Activated CD4-positive, alpha-beta T cell treated with anti-CD3 and anti-CD28 coated beads for 36 hours (primary cell): Measurements from ENCODE around the gene IFITM5. TPM values are rescaled to one million over a fixed set of nuclear protein-coding genes. Genes with fewer than 3 reads are reported as not detected.
"Not testable (repeated sequence)": the region's sequence is repeated elsewhere in the genome, so short reads cannot be mapped to it uniquely, and the experiment has no call there.

Source experiments
- ATAC-seq: fragments of 200-7000 bp; cut with Tn5 transposase; one replicate; pipeline ENCODE4 v1.10.0; 2021; ENCODE audit warnings: mild to moderate bottlenecking, moderate library complexity
- CTCF ChIA-PET: fragments of 350-600 bp; sonication (Branson Sonifier 250); formaldehyde crosslinking; loops from one replicate; lab custom pipeline; 2021; ENCODE audit warnings: antibody characterized with exemption; lab: Charles Lee
- POLR2A ChIA-PET: fragments of 350-600 bp; sonication (Branson Sonifier 250); formaldehyde crosslinking; loops from one replicate; lab custom pipeline; 2021; ENCODE audit warnings: antibody characterized with exemption, inconsistent platforms; lab: Charles Lee
- DNase-seq: peaks from one replicate; pipeline ENCODE4 v3.0.0-alpha.2; 2020
- H3K27ac Mint-ChIP-seq: one replicate; pipeline ENCODE4 v1.8.0; 2021; ENCODE audit warnings: mixed read lengths
- H3K27me3 Mint-ChIP-seq: one replicate; pipeline ENCODE4 v1.8.0; 2021; ENCODE audit warnings: mixed read lengths
- H3K36me3 Mint-ChIP-seq: one replicate; pipeline ENCODE4 v1.8.0; 2021; ENCODE audit warnings: low read depth, mixed read lengths
- H3K4me1 Mint-ChIP-seq: one replicate; pipeline ENCODE4 v1.8.0; 2021; ENCODE audit warnings: mixed read lengths
- H3K4me3 Mint-ChIP-seq: one replicate; pipeline ENCODE4 v1.8.0; 2021; ENCODE audit warnings: mild to moderate bottlenecking, moderate library complexity, mixed read lengths
- H3K9me3 Mint-ChIP-seq: one replicate; pipeline ENCODE4 v1.8.0; 2021; ENCODE audit warnings: low read depth, mixed read lengths
- intact Hi-C, 2 experiments: fragments of 100-400 bp; cut with DNase I in 1 of 2; cut with micrococcal nuclease in 1 of 2; formaldehyde crosslinking; loops; one replicate each; pipeline versions ENCODE4 v1.14.2 to v1.15.1; 2022 to 2024; cut with DNase I, micrococcal nuclease
- total RNA-seq, 2 experiments: library from RNA; stranded (reverse); gene quantifications; one replicate each; pipeline ENCODE4 v1.2.3, GENCODE V29; 2021

IFITM5 gene
- total RNA-seq, 2 experiments from 2014 or later = not detected

GRCh38 chr11:316891-317301, 17.6 kb upstream of the IFITM5 start:
- DNase-seq (peak; percentile 23), ATAC-seq (no peak)
- POLR2A ChIA-PET = interaction anchor here (0.6 to 1.8 kb wide), 4 partner anchors 12 to 51 kb away, joined by 3 to 6 read pairs (median 4); no protein-coding TSS in a partner anchor
- H3K4me1 Mint-ChIP-seq = peaks cover 35% of the 10 kb centered on the region
- CTCF ChIA-PET = interaction anchor here (0.6 to 4.0 kb wide), 21 partner anchors 8 to 131 kb away, joined by 3 to 42 read pairs (median 5); partner anchors contain the start of genes BET1L, IFITM2 and RIC8A
- intact Hi-C loops = loop anchor here (2.0 kb wide), 2 partner anchors 48 to 80 kb away; partner anchors contain the start of genes PSMD13 (in 1 of the 2) and SIRT3 (in 1 of the 2)
- no peaks in the 10 kb centered on the region for H3K27me3 Mint-ChIP-seq
- H3K9me3 Mint-ChIP-seq = no peaks in the 10 kb centered on the region
- H3K27ac Mint-ChIP-seq = peak overlapping the region; percentile 95
- H3K4me3 Mint-ChIP-seq = peak overlapping the region; percentile 95
- H3K36me3 Mint-ChIP-seq = peaks cover 45% of the 10 kb centered on the region

- H3K9me3 Mint-ChIP-seq = no peaks in the 10 kb centered on the region
- intact Hi-C loops = loop anchor here (2.0 kb wide), 2 partner anchors 47 to 79 kb away; partner anchors contain the start of genes PSMD13 (in 1 of the 2) and SIRT3 (in 1 of the 2)
- peaks cover 45% of the 10 kb centered on the region for H3K36me3 Mint-ChIP-seq
- H3K4me3 Mint-ChIP-seq = peak overlapping the region; percentile 95
- H3K27ac Mint-ChIP-seq = peak overlapping the region; percentile 95
- H3K27me3 Mint-ChIP-seq = no peaks in the 10 kb centered on the region
- H3K4me1 Mint-ChIP-seq = peaks cover 38% of the 10 kb centered on the region
- DNase-seq = peak; percentile 56
- ATAC-seq = no peak
- ChIA-PET POLR2A (interaction anchor here (0.6 to 1.8 kb wide), 2 partner anchors 11 to 113 kb away, joined by 3 to 5 read pairs; no protein-coding TSS in a partner anchor), CTCF (interaction anchor here (0.6 to 4.0 kb wide), 17 partner anchors 7 to 109 kb away, joined by 3 to 42 read pairs (median 4); partner anchors contain the start of genes BET1L, IFITM2, PGGHG and RIC8A)
Observed at GRCh38 chr11:316031-316701, 16.8 kb upstream of the IFITM5 start.

- H3K36me3 Mint-ChIP-seq = peaks cover 45% of the 10 kb centered on the region
- peak overlapping the region; percentile 95 for H3K4me3 Mint-ChIP-seq
- no peaks in the 10 kb centered on the region for H3K9me3 Mint-ChIP-seq
- H3K27me3 Mint-ChIP-seq = no peaks in the 10 kb centered on the region
- CTCF ChIA-PET = interaction anchor here (0.6 to 4.0 kb wide), 6 partner anchors 10 to 65 kb away, joined by 3 to 42 read pairs (median 12); partner anchors contain the start of genes IFITM2 and PGGHG
- H3K4me1 Mint-ChIP-seq = peaks cover 33% of the 10 kb centered on the region
- no peak for ATAC-seq
- DNase-seq = peak; percentile 46
- peak overlapping the region; percentile 99 for H3K27ac Mint-ChIP-seq
- POLR2A ChIA-PET = interaction anchor here (0.6 kb wide), 2 partner anchors 32 to 113 kb away, joined by 3 read pairs; no protein-coding TSS in a partner anchor
- intact Hi-C loops = loop anchor here in 1 of 2 experiments (2.0 kb wide), 1 partner anchor 191 kb away; the partner anchor contains the start of gene RNH1
Observed at GRCh38 chr11:315516-315994, 16.2 kb upstream of the IFITM5 start.

GRCh38 chr11:315051-315481, 15.7 kb upstream of the IFITM5 start:
- H3K27ac Mint-ChIP-seq = peak overlapping the region; percentile 99
- H3K9me3 Mint-ChIP-seq = no peaks in the 10 kb centered on the region
- peaks cover 40% of the 10 kb centered on the region for H3K36me3 Mint-ChIP-seq
- ChIA-PET CTCF (interaction anchor here (3.6 to 4.0 kb wide), 2 partner anchors 9 to 65 kb away, joined by 26 to 42 read pairs; partner anchors contain the start of gene IFITM2), POLR2A (interaction anchor here (0.6 kb wide), 2 partner anchors 33 to 112 kb away, joined by 3 read pairs; no protein-coding TSS in a partner anchor)
- DNase-seq = peak; percentile 59
- no peak for ATAC-seq
- peak overlapping the region; percentile 95 for H3K4me3 Mint-ChIP-seq
- intact Hi-C loops = loop anchor here in 1 of 2 experiments (2.0 kb wide), 1 partner anchor 192 kb away; the partner anchor contains the start of gene RNH1
- H3K4me1 Mint-ChIP-seq = peaks cover 29% of the 10 kb centered on the region
- no peaks in the 10 kb centered on the region for H3K27me3 Mint-ChIP-seq

DNA sequence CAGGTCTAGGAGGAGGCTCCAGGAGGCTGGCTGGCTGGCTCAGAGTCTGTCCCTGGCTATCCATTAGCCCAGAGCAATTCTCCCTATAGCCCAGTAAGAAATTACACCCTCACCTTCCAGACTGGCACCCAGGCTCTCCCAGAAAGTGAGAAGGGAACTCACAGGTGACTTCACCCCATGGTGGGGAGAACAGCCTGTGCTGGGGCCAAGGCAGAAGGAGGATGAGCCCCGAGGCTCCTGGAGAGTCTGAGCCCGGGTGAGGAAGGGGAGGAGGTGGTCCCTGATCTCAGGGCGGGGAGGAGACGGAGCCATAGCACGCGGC, 15.2 kb upstream of the IFITM5 start:
- peaks cover 29% of the 10 kb centered on the region for H3K4me1 Mint-ChIP-seq
- CTCF ChIA-PET = interaction anchor here (0.5 to 4.0 kb wide), 2 partner anchors 25 to 64 kb away, joined by 4 to 26 read pairs; no protein-coding TSS in a partner anchor
- H3K9me3 Mint-ChIP-seq, H3K27me3 Mint-ChIP-seq, POLR2A ChIA-PET, DNase-seq: not testable (repeated sequence)
- intact Hi-C loops = loop anchor here (2.0 to 5.0 kb wide), 3 partner anchors 107 to 483 kb away; partner anchors contain the start of genes BET1L (in 1 of the 2), RIC8A (in 1 of the 2), RNH1 (in 1 of the 2) and SLC25A22 (in 1 of the 2)
- peaks cover 43% of the 10 kb centered on the region for H3K36me3 Mint-ChIP-seq
- peak overlapping the region; percentile 99 for H3K27ac Mint-ChIP-seq
- peak; percentile 0 for ATAC-seq
- H3K4me3 Mint-ChIP-seq = peak overlapping the region; percentile 95

DNA sequence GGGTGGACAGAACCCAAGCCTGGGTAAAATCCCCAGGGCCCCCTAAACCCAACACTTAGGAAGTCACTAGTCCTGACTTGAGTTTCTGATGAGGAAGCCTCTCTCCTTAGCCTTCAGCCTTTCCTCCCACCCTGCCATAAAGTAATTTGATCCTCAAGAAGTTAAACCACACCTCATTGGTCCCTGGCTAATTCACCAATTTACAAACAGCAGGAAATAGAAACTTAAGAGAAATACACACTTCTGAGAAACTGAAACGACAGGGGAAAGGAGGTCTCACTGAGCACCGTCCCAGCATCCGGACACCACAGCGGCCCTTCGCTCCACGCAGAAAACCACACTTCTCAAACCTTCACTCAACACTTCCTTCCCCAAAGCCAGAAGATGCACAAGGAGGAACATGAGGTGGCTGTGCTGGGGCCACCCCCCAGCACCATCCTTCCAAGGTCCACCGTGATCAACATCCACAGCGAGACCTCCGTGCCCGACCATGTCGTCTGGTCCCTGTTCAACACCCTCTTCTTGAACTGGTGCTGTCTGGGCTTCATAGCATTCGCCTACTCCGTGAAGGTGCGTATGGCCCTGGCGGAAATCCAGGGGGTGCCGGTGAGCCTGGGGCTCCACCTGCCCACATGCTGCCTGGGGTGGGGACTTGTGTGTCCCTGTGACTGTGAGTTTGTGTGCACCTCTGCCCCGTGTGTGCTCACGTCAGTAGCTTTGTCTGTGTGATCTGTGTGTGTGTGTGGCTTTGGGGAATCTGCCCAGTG, 14.6 kb upstream of the IFITM5 start, which contains the start of gene IFITM1:
IFITM1 (plus strand) TSS at position 254 of the 767 bp plus-strand sequence; CDS start at position 385, 131 bp downstream.
- intact Hi-C loops = loop anchor here (1.0 to 5.0 kb wide), 7 partner anchors 13 to 483 kb away; partner anchors contain the start of genes BET1L (in 1 of the 2), PSMD13 (in 1 of the 2), RIC8A (in 1 of the 2) and RNH1 (in 1 of the 2)
- POLR2A ChIA-PET = no interaction called here
- Mint-ChIP-seq H3K27me3 (no peaks in the 10 kb centered on the region), H3K4me1 (peaks cover 29% of the 10 kb centered on the region), H3K4me3 (peak within 1 kb of the TSS; percentile 95), H3K9me3 (no peaks in the 10 kb centered on the region), H3K36me3 (peaks cover 46% of the 10 kb centered on the region), H3K27ac (peak within 1 kb of the TSS; percentile 99)
- DNase-seq (peak; percentile 78), ATAC-seq (peak; percentile 40)
- CTCF ChIA-PET = interaction anchor here (0.5 to 4.0 kb wide), 2 partner anchors 26 to 64 kb away, joined by 4 to 26 read pairs; no protein-coding TSS in a partner anchor

DNA sequence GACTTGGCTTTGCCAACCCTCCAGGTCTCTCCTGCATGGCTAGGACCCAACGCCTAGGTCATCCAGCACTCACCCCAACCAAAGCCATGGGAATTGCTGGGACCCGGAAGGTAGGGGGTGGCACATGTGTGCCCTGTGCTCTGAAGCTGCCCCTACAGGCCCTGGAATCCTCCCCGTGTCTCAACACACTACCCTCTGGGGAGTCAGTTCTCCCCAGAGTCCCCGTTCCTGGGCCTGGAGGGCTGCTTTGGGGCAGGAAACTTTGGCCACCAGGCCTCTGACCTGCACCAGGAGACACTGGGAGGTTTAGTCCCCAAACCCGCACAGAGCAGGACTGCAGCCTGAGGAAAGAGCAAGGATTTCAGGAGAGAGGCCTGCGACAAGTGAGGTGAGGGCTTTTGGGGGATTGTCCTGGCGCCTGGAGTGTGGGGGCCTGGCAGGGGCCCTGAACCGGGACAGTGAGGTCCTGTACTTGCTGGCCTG, 14.0 kb upstream of the IFITM5 start:
- no peaks in the 10 kb centered on the region for H3K9me3 Mint-ChIP-seq
- peak; percentile 46 for DNase-seq
- POLR2A ChIA-PET = no interaction called here
- peaks cover 50% of the 10 kb centered on the region for H3K36me3 Mint-ChIP-seq
- H3K27me3 Mint-ChIP-seq = no peaks in the 10 kb centered on the region
- intact Hi-C loops = loop anchor here (1.0 to 5.0 kb wide), 6 partner anchors 13 to 484 kb away; partner anchors contain the start of genes BET1L (in 1 of the 2), PSMD13 (in 1 of the 2), RIC8A (in 1 of the 2) and SIRT3 (in 1 of the 2)
- no peak for ATAC-seq
- CTCF ChIA-PET = interaction anchor here (1.3 to 1.7 kb wide), 2 partner anchors 26 to 135 kb away, joined by 6 to 9 read pairs; no protein-coding TSS in a partner anchor
- peak overlapping the region; percentile 99 for H3K27ac Mint-ChIP-seq
- peak overlapping the region; percentile 95 for H3K4me3 Mint-ChIP-seq
- H3K4me1 Mint-ChIP-seq = peaks cover 29% of the 10 kb centered on the region

DNA sequence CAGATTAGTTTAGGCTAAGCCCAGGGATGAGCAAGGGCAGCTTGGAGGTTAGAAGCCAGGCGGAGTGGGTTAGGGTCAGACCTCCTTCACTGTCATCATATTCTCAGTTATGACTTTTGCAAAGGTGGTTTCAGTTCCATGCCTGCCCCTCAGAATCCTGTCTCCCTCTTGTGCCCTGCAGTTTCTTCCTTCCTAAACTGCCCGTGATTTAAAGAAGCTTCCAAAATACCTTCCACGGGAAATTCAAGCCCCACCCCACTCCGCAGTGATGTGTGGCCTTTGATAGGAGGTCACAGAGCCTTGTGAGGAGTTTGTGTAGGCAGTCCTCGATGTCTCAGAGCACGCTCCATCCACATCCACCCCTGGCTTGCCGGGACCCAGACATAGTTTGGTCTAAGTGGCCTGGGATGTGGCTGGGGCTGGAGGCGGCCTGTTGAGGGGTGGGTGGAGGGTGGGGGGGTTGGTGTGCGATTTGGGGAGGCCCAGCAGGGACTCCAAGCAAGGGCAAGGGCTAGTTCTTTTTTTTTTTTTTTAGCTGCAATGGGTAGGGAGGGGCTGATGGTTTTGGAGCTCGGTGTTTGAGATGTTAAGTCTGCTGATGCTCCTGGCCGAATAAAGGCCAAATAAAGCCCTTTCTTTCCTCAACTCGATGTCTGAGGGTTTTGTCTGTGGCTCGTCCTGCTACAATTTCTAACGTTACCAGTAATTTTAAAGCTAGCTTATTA, 12.9 kb upstream of the IFITM5 start:
- Mint-ChIP-seq H3K27me3 (no peaks in the 10 kb centered on the region), H3K9me3 (no peaks in the 10 kb centered on the region), H3K4me3 (peak overlapping the region; percentile 95), H3K36me3 (peaks cover 48% of the 10 kb centered on the region), H3K4me1 (peaks cover 28% of the 10 kb centered on the region), H3K27ac (peak overlapping the region; percentile 99)
- ChIA-PET POLR2A (interaction anchor here (1.5 kb wide), 1 partner anchor 43 kb away, joined by 5 read pairs; no protein-coding TSS in a partner anchor), CTCF (interaction anchor here (0.6 to 1.8 kb wide), 9 partner anchors 15 to 138 kb away, joined by 3 to 9 read pairs (median 5); partner anchors contain the start of gene PTDSS2)
- DNase-seq (peak; percentile 66), ATAC-seq (peak; percentile 10)
- intact Hi-C loops = loop anchor here (1.0 to 5.0 kb wide), 9 partner anchors 15 to 485 kb away; partner anchors contain the start of genes BET1L (in 1 of the 2), HRAS (in 1 of the 2), PSMD13 (in 1 of the 2) and RIC8A (in 1 of the 2)

DNA sequence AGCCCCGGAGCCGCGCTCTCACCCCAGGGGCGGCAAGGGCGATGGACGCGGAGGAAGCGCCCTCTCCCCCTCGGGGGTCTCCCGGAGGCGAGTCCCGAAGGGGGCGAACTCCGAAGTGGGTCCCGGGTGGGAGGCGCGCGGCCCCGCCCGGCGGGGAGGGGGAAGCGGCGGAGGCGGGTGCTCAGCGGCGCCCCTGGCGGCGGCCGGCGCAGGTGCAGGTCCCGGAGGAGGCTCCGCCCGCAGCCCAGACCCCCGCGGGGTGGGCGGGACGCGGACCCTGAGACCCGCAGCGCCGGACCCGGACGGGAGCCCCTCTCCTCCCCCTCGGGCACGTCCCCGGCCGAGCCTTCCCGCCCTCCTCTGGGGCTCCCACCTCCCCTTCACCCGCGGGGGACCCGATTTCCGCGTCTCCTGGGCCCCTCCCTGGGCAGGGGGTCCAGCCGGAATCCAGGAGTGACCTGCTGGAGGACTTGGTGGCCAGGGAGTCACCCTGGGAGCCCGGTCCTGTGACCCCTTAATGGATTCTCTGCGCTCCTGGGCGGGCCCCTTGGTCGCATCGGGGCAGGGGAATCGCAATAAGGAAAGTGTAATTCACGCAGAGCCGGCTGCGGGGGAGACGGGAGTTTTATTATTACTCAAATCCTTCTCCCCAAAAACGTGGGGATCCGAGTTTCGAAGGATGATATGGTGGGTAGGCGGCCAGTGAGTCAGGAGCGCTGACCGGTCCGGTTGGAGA, 11.9 kb upstream of the IFITM5 start:
- H3K4me3 Mint-ChIP-seq = peak overlapping the region; percentile 95
- H3K9me3 Mint-ChIP-seq, H3K27me3 Mint-ChIP-seq: not testable (repeated sequence)
- peak overlapping the region; percentile 99 for H3K27ac Mint-ChIP-seq
- peak; percentile 23 for ATAC-seq
- H3K36me3 Mint-ChIP-seq = peaks cover 39% of the 10 kb centered on the region
- ChIA-PET POLR2A (interaction anchor here (1.5 kb wide), 1 partner anchor 44 kb away, joined by 5 read pairs; no protein-coding TSS in a partner anchor), CTCF (interaction anchor here (1.3 to 1.8 kb wide), 4 partner anchors 16 to 137 kb away, joined by 5 to 9 read pairs (median 7); no protein-coding TSS in a partner anchor)
- DNase-seq = peak; percentile 72
- peaks cover 21% of the 10 kb centered on the region for H3K4me1 Mint-ChIP-seq
- intact Hi-C loops = loop anchor here (5.0 kb wide), 2 partner anchors 104 to 486 kb away; partner anchors contain the start of genes BET1L (in 1 of the 2), RIC8A (in 1 of the 2) and SLC25A22 (in 1 of the 2)
